HG03066 (cell line): ENCODE results near the gene ZNF236.
"Not testable (repeated sequence)": the region's sequence is repeated elsewhere in the genome, so short reads cannot be mapped to it uniquely, and the experiment has no call there.

Source experiments
- ATAC-seq: cut with Tn5 transposase; IDR thresholded peaks from one replicate; pipeline ENCODE4 v1.9.1; 2021; ENCODE audit warnings: low read depth; ENCODE audit not compliant: unreplicated experiment

Gene ZNF236

GRCh38 chr18:76938619-76939018 is 116.3 kb downstream of the ZNF236 start:
- no peak for ATAC-seq

DNA sequence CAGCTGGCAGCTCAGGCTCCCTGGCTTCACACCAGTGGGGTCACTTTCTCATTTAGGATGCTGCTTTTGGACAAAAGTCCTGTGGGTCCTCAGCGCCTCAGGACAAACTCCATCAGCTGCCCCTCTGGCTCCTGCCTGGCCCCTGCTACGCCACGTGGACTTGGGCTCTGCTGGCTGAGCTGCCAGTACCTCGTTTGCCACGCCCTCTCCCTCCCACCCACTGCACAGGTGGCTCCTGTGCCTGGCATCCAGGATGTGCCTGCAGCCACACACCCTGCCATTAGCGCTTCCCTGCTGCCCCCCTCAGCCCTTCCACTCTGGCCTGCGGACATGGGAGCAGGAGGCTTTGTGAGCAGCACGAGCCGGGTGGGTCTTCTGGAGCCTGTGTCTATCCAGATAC is 118.9 kb downstream of the ZNF236 start:
- ATAC-seq, result no peak

DNA sequence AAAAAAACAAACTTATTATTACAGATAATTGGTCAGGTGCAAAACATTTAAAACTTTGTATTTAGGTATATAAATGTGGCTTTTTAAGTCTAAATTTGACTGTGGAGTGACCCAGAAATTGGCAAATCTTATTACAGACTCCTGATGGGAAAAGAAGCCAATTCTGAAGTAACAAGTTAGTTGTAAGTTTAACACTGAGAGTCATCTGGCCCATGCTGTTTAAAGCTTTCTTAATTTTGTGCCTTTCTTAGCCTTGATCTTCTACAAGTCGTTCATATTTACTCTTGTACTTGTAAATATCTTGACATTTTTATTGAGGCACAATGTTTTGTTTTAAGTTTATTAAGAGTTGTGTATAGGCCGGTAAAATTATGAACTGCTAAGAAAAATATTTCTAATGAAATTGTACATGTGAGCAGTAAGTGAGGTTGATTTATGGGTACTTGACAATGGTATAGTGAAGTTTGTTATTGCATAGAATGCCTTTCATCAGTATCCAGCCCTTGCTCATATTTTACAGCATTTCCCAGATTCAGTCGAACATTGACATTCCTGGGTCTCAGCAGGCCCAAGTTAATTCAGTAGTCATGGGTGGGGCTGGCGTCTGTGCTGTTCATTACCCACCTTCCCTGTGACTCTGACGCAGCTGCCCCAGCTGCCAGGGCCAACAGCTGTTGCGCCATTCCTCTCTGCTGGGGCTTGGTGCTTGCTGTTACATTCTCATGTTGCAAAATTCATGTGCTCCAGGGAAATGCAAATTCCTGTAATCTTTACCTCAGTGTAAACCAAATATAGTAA is 121.4 kb downstream of the ZNF236 start:
- ATAC-seq, result no peak

DNA sequence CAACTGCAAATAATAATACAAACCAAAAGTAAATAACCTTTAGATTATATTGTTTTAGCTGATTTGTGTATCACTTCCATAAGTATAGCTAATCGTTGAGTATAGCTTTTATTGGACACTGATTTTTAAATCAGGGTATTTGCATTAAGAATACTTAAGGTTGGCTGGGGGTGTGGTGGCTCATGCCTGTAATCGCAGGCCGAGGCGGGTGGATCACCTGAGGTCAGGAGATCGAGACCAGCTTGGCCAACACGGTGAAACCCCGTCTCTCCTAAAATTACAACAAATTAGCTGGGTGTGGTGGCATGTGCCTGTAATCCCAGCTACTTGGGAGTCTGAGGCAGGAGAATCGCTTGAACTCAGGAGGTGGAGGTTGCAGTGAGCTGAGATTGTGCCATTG is 122.0 kb downstream of the ZNF236 start:
- ATAC-seq, result not testable (repeated sequence)

GRCh38 chr18:76948345-76948744 is 126.0 kb downstream of the ZNF236 start:
- no peak for ATAC-seq

GRCh38 chr18:76951456-76952247 is 129.3 kb downstream of the ZNF236 start:
- ATAC-seq, result no peak

DNA sequence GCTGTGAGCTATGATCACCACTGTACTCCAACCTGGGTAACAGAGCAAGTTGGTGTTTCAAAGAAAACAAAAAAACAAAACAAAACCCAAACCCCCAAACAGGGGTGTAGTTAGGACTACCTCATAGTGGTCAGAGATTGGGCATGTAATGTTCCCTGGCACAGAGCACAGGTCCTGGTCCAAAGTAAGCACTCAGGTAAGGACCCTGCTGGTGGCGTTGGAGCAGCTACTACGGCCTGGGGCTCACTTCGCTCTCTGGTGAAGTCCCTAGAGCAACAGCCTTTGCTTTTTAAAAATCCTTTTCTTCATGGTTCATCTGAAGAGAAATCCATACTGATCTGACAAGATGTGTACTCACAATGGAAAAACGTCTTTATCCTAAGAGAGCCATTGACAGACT is 130.4 kb downstream of the ZNF236 start:
- ATAC-seq, result no peak

GRCh38 chr18:76953156-76953555 is 130.8 kb downstream of the ZNF236 start:
- ATAC-seq, result no peak

DNA sequence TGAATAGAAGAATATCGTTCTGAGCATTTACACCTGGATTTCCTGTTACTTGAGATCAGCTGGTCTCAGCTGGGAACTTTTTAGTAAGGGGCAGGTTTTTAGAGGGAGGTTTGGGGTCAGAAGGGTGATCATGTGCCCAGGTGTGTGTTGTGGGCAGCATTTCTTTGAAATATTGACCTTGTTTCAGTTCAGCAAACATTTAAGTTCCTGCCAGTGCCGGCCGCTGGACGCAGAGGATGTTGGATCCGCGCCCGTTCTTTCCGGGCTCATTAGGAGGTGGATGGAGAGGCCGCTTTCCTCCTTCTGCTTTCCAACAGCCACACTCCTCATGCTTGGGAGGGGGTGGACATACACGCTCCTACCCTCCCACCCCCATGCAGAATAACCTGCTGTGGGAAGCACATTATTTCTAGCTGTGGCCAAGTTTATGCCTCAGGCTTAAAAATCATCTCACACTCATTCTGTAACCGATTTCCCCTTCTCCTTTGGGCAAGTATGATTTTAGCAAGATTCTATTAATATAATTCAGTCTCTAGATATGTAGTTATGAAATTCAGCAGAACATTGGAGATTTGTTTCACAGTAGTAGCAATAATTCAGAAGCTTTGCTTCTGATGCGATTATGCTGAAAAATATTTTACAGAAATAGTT is 131.4 kb downstream of the ZNF236 start:
- ATAC-seq, result no peak

- ATAC-seq, result no peak
Observed at GRCh38 chr18:76955524-76956170, 133.3 kb downstream of the ZNF236 start.

DNA sequence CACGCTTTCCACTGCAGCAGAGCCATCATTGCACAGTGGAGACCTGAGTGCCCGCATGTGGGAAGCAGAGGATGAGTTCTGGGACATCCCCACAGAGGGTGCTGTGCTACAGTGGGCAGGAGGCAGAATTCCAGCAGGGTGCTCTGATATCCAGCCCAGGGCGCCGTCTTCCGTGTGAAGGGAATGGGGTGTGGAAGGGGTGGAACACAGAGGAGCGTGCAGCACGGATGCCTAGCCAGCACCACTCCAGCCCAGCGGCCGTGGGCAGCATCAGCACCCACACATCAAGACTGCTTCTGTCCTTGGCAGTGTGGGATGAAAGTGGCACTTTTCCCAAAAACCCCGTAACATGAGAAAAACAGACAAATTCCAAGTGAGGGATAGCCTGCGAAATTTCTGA is 134.3 kb downstream of the ZNF236 start:
- no peak for ATAC-seq

DNA sequence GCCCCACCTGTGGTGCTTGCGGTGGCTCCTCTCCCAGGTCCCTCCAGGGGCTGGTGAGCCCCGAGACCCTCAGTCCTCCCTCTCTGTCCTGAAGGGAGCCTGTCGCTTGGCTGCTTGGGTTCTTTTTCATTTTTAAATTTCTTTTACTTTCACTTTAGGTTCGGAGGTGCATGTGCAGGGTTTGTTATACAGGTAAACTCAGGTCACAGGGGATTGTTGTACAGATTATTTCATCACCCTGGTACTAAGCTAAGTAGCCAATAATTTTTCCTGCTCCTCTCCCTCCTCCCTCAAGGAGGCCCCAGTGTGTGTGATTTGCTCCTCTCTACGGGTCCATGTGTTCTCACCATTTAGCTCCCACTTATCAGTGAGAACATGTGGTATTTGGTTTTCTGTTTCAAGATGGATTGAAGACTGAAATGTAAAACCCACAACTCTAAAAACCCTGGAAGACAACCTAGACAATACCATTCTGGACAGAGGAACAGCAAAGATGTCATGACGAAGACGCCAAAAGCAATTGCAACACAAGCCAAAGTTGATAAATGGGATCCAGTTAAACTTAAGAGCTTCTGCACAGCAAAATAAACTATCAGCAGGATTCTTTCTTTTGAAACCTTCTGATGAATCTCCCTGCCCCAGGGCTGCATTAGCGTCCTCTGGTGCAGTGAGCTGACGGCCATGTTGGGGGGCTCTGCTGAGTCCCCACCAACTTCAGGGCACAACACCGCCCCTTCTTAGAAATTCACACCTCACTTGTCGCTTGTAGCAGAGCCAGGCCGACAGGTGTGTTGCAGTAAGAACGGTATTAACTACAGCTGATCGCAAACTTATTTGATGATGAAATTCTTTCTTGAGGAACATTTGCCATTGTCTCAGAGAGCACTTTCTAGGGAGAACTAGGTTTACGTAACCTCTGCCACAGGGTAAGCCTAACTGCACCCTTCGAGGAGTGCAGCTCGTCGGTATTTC is 135.3 kb downstream of the ZNF236 start:
- no peak for ATAC-seq

- no peak for ATAC-seq
Observed at GRCh38 chr18:76958692-76959341, 136.5 kb downstream of the ZNF236 start.

- ATAC-seq, result no peak
Observed at GRCh38 chr18:76959605-76960004, 137.2 kb downstream of the ZNF236 start.

GRCh38 chr18:76960528-76961035 is 138.2 kb downstream of the ZNF236 start:
- ATAC-seq, result no peak

GRCh38 chr18:76962851-76963250 is 140.5 kb downstream of the ZNF236 start:
- no peak for ATAC-seq

- no peak for ATAC-seq
Observed at GRCh38 chr18:76963936-76964335, 141.6 kb downstream of the ZNF236 start.

- peak; percentile 62 for ATAC-seq
Observed at GRCh38 chr18:76965555-76966151, 143.3 kb downstream of the ZNF236 start.

DNA sequence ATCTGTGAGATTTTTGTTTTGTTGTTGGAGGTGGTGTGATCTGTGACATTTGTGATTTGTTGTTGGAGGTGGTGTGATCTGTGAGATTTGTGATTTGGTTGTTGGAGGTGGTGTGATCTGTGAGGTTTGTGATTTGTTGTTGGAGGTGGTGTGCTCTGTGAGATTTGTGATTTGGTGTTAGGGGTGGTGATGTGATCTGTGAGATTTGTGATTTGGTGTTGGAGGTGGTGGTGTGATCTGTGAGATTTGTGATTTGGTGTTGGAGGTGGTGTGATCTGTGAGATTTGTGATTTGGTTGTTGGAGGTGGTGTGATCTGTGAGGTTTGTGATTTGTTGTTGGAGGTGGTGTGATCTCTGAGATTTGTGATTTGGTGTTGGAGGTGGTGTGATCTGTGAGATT is 144.9 kb downstream of the ZNF236 start:
- not testable (repeated sequence) for ATAC-seq
